Hepatocyte (in vitro differentiated cells): ENCODE measurements around the gene PRELID3B. TPM values are rescaled to one million over a fixed set of nuclear protein-coding genes. Genes with fewer than 3 reads are reported as not detected.

Source experiments
- DNase-seq: peaks from one replicate; pipeline ENCODE4 v3.0.0-alpha.2; 2016; ENCODE audit warnings: low spot score
- H2AFZ ChIP-seq: fragments of 200-600 bp; sonication (generic); 2 replicates; pipeline ENCODE4 v1.6.0; 2016; ENCODE audit warnings: antibody characterized with exemption, mild to moderate bottlenecking
- H3K27ac ChIP-seq: fragments of 200-600 bp; sonication (generic); 2 replicates; pipeline ENCODE4 v1.5.1; 2016; ENCODE audit warnings: mild to moderate bottlenecking
- H3K27me3 ChIP-seq: fragments of 200-600 bp; sonication (generic); 2 replicates; pipeline ENCODE4 v1.6.1; 2016
- H3K36me3 ChIP-seq: fragments of 200-600 bp; sonication (generic); replicated peaks from 2 replicates; pipeline ENCODE4 v1.5.1; 2016; ENCODE audit warnings: low read depth; ENCODE audit not compliant: insufficient read depth
- H3K4me1 ChIP-seq: fragments of 200-600 bp; sonication (generic); 2 replicates; pipeline ENCODE4 v1.5.1; 2016; ENCODE audit warnings: mild to moderate bottlenecking, moderate library complexity; ENCODE audit not compliant: insufficient read depth
- H3K4me2 ChIP-seq: fragments of 200-600 bp; sonication (generic); 2 replicates; pipeline ENCODE4 v1.6.0; 2016
- H3K4me3 ChIP-seq: fragments of 200-600 bp; sonication (generic); 2 replicates; pipeline ENCODE4 v1.5.1; 2016; ENCODE audit warnings: mild to moderate bottlenecking
- H3K79me2 ChIP-seq: fragments of 200-600 bp; sonication (generic); 2 replicates; pipeline ENCODE4 v1.6.0; 2017; ENCODE audit warnings: mild to moderate bottlenecking
- H3K9me2 ChIP-seq: fragments of 200-600 bp; sonication (generic); replicated peaks from 2 replicates; pipeline ENCODE4 v1.6.0; 2017; ENCODE audit warnings: mild to moderate bottlenecking; ENCODE audit not compliant: insufficient read depth
- H3K9me3 ChIP-seq: fragments of 200-600 bp; sonication (generic); 2 replicates; pipeline ENCODE4 v1.5.1; 2016; ENCODE audit warnings: low read depth, mild to moderate bottlenecking
- H4K20me1 ChIP-seq: fragments of 200-600 bp; sonication (generic); 2 replicates; pipeline ENCODE4 v1.6.0; 2016; ENCODE audit warnings: mild to moderate bottlenecking; ENCODE audit not compliant: insufficient read depth, poor library complexity, severe bottlenecking
- EZH2 ChIP-seq: fragments of 200-600 bp; sonication (generic); IDR thresholded peaks from 2 replicates; pipeline ENCODE4 v1.6.1; 2016; ENCODE audit warnings: antibody characterized with exemption, mild to moderate bottlenecking, borderline replicate concordance
- EZH2phosphoT487 ChIP-seq: fragments of 200-600 bp; sonication (generic); IDR thresholded peaks from one replicate; pipeline ENCODE4 v1.6.1; 2018; ENCODE audit warnings: antibody characterized with exemption, mild to moderate bottlenecking, low read depth, moderate library complexity; ENCODE audit not compliant: unreplicated experiment, severe bottlenecking
- WGBS: methylation state at CpG from one replicate; pipeline ENCODE4 v1.1.6; 2016; ENCODE audit warnings: low lambda C conversion rate; ENCODE audit errors: missing lambda C conversion rate; 5-methylcytosine and 5-hydroxymethylcytosine counted together
- polyA plus RNA-seq: library from polyadenylated mRNA; unstranded; fragments of >200 nt; fragmentation: Nextera tagmentation; extraction: Ambion mirVana; gene quantifications from 2 replicates; pipeline ENCODE4 v1.2.1, GENCODE V29; 2016
- total RNA-seq: library from RNA; depleted of rRNA; stranded (reverse); fragments of >200 nt; gene quantifications from 2 replicates; pipeline ENCODE4 v1.2.3, GENCODE V29; 2014
- TF ChIP-seq, protein P1 (sequence below): fragments of 200-600 bp; sonication (generic); IDR thresholded peaks from 2 replicates; pipeline ENCODE4 v1.5.1; 2016; ENCODE audit warnings: antibody characterized with exemption, mild to moderate bottlenecking; ENCODE audit not compliant: poor library complexity

Gene PRELID3B
- total and polyA plus RNA-seq, 2 experiments from 2014 or later = 38.2 to 75.7 TPM

DNA sequence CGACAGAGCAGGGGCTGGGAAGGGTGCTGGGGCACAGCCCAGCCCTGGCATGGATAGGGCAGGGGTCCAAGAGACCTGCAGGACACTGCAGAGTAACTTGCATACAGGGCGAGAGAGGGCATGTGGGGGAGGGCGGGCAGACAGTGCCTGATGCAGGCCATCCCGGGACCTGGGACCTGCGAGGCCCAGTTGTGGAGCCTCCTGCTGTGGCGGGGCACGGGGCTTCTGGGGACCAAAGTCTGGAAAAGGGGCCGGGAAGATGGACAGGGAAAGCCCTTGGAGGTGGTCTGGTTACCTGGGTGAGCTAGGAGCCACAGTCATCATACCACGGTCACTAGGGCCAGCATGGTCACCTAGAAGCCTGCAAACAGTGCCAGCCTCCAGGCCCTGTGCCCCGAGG lies 23.8 kb downstream of the PRELID3B start:
- Histone ChIP-seq H3K9me3 (no peaks in the 10 kb centered on the region), H2AFZ (no peak overlapping the region), H3K79me2 (no peaks in the 10 kb centered on the region), H4K20me1 (no peaks in the 10 kb centered on the region), H3K36me3 (no peaks in the 10 kb centered on the region), H3K4me2 (no peak overlapping the region), H3K27me3 (no peaks in the 10 kb centered on the region), H3K4me3 (no peak overlapping the region), H3K4me1 (peaks cover 4% of the 10 kb centered on the region), H3K9me2 (no peaks in the 10 kb centered on the region), H3K27ac (no peak overlapping the region)
- no peak for DNase-seq
- WGBS = 96% methylated on average over 10 of the region's 10 CpGs
- TF ChIP-seq, protein P1, sequence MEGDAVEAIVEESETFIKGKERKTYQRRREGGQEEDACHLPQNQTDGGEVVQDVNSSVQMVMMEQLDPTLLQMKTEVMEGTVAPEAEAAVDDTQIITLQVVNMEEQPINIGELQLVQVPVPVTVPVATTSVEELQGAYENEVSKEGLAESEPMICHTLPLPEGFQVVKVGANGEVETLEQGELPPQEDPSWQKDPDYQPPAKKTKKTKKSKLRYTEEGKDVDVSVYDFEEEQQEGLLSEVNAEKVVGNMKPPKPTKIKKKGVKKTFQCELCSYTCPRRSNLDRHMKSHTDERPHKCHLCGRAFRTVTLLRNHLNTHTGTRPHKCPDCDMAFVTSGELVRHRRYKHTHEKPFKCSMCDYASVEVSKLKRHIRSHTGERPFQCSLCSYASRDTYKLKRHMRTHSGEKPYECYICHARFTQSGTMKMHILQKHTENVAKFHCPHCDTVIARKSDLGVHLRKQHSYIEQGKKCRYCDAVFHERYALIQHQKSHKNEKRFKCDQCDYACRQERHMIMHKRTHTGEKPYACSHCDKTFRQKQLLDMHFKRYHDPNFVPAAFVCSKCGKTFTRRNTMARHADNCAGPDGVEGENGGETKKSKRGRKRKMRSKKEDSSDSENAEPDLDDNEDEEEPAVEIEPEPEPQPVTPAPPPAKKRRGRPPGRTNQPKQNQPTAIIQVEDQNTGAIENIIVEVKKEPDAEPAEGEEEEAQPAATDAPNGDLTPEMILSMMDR = no peak
- TF ChIP-seq EZH2phosphoT487 (no peak), EZH2 (no peak)

DNA sequence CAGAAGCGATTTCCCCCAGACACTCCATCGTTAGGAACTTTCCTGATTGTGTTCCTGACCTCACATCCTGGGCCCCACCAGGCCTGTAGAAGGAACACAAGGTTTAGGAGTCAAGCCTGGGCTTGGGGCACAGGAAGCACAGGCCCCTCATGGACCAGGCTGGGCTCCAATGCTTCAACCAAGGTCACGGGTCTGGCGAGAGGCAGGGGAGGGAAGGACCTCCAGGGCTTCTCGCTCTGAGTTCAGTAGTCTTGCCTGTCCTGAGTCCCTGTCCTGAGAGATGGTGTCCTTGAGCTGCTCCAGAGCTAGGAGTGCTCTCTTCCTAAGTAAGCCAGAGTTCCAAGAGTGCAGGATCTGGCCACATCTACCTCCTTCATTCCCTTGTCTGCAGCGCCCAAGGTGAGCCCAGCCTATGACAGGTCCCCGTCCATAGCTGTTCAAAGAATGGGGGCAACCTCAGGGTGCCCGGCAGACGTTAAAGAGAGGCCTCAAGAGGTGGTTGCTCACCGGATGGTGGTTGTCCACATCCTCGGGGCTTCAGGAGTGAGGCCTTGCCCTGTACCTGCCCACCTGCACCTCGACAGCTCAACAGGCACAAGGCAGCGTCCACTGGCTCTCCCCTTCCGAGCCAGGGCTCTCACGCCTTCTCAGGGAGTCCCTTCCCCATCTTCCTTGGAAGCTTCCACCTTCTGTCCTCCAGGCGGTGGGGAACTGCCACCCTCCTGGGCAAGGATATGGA lies 24.9 kb downstream of the PRELID3B start:
- no peak overlapping the region for H3K27ac ChIP-seq
- H3K4me1 ChIP-seq = peaks cover 4% of the 10 kb centered on the region
- DNase-seq = no peak
- no peak overlapping the region for H3K4me2 ChIP-seq
- no peak overlapping the region for H2AFZ ChIP-seq
- WGBS = 95% methylated on average over 16 of the region's 16 CpGs
- H4K20me1 ChIP-seq = no peaks in the 10 kb centered on the region
- no peaks in the 10 kb centered on the region for H3K9me2 ChIP-seq
- H3K36me3 ChIP-seq = no peaks in the 10 kb centered on the region
- no peaks in the 10 kb centered on the region for H3K9me3 ChIP-seq
- TF ChIP-seq EZH2phosphoT487 = no peak
- no peak for TF ChIP-seq EZH2
- TF ChIP-seq, protein P1 = no peak
- H3K4me3 ChIP-seq = no peak overlapping the region
- H3K27me3 ChIP-seq = no peaks in the 10 kb centered on the region
- H3K79me2 ChIP-seq = no peaks in the 10 kb centered on the region

DNA sequence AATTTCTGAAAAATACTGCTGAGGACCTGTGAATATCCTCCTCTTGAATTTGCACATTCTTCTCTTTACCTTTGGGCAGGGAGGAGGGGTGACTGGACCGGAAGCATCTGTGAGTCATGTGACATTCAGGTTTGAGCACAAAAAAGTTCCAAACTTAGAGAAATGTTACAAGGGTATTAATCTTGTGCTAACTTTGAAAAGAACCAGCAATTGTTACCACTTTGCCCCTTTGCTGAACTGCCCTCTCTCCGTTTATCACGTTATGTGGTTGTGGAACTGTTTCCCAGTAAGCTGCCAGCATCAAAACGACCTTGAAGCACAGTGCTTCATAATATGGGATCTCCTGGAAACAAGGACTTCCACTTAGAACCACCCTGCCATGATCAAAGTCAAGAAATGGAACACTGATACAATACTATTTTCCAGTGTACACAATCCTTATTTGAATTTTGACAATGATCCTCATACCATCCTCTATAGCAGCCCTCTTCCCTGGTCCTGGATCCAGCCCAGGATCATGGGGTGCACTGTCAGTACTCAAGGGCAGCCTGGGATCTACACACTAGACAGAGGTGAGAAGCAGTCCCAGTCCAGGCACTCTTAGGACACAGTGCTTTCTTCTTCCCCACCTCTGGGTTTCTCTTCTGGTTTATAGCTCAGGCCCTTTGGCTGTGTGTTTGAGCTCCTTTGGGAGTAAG lies 25.6 kb downstream of the PRELID3B start:
- no peak overlapping the region for H2AFZ ChIP-seq
- 63% methylated on average over 4 of the region's 4 CpGs for WGBS

More for the DNA sequence above, 25.6 kb downstream of the PRELID3B start:
- H3K4me2 ChIP-seq = no peak overlapping the region
- no peaks in the 10 kb centered on the region for H3K9me2 ChIP-seq
- no peak overlapping the region for H3K27ac ChIP-seq
- H3K79me2 ChIP-seq = no peaks in the 10 kb centered on the region
- no peaks in the 10 kb centered on the region for H3K27me3 ChIP-seq
- no peak for DNase-seq
- no peaks in the 10 kb centered on the region for H3K9me3 ChIP-seq
- peaks cover 4% of the 10 kb centered on the region for H3K4me1 ChIP-seq
- H3K4me3 ChIP-seq = no peak overlapping the region
- no peaks in the 10 kb centered on the region for H4K20me1 ChIP-seq
- TF ChIP-seq, protein P1 = no peak
- TF ChIP-seq EZH2phosphoT487 (no peak), EZH2 (no peak)
- H3K36me3 ChIP-seq = no peaks in the 10 kb centered on the region
